ENCODE results near the gene CCL23. TPM values are rescaled to one million over a fixed set of nuclear protein-coding genes. Genes with fewer than 3 reads are reported as not detected.

The CCL23 gene
- total RNA-seq, 6 donors from 2014 or later, result 6.9 to 40.0 (median 16.6) TPM; not detected in 1

DNA sequence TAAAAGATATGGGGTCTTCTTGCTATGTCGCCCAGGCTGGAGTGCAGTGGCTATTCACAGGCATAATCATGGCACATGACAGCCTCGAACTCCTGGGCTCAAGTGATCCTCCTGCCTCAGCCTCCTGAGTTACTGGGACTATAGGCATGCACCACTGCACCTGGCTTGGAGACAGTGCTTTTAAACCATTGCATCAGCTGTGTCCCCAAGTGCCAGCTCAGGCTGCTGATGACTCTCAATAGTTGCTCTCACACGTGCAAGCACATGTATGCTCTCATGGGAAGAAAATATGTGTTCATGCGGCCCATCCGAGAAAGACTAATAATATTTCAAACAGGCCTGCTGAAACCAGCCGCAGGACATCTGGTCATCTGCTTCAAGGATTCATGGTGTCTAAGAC is 45.2 kb downstream of the CCL23 start:
- WGBS, 2 donors, result 89% methylated on average over 6 of the region's 6 CpGs
- H3K9me3 ChIP-seq, result no peaks in the 10 kb centered on the region
- peaks cover 4 to 18% (median 5%) of the 10 kb centered on the region in 4 donors for H3K4me1 ChIP-seq
- H3K27ac ChIP-seq, result peak overlapping the region in 3 of 4 donors; percentile 49 to 72 (median 49)
- H3K4me3 ChIP-seq, result no peak overlapping the region
- H3K36me3 ChIP-seq, result no peaks in the 10 kb centered on the region
- no peak for DNase-seq
- TF ChIP-seq, protein P1, sequence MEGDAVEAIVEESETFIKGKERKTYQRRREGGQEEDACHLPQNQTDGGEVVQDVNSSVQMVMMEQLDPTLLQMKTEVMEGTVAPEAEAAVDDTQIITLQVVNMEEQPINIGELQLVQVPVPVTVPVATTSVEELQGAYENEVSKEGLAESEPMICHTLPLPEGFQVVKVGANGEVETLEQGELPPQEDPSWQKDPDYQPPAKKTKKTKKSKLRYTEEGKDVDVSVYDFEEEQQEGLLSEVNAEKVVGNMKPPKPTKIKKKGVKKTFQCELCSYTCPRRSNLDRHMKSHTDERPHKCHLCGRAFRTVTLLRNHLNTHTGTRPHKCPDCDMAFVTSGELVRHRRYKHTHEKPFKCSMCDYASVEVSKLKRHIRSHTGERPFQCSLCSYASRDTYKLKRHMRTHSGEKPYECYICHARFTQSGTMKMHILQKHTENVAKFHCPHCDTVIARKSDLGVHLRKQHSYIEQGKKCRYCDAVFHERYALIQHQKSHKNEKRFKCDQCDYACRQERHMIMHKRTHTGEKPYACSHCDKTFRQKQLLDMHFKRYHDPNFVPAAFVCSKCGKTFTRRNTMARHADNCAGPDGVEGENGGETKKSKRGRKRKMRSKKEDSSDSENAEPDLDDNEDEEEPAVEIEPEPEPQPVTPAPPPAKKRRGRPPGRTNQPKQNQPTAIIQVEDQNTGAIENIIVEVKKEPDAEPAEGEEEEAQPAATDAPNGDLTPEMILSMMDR (IDR thresholded peaks at IDR 0.05), result no peak
- TF ChIP-seq EP300 (IDR thresholded peaks at IDR 0.05) (no peak), POLR2AphosphoS5 (IDR thresholded peaks at IDR 0.05) (no peak), POLR2A (IDR thresholded peaks at IDR 0.05) (no peak)
- no peaks in the 10 kb centered on the region for H3K27me3 ChIP-seq
- no peak for ATAC-seq (ENCODE audit: low FRiP score in 2 of 2)

- Histone ChIP-seq H3K9me3 (no peaks in the 10 kb centered on the region), H3K4me1 (peaks cover 4 to 18% (median 5%) of the 10 kb centered on the region in 4 donors), H3K27ac (peak overlapping the region in 2 of 4 donors; percentile 49 to 72), H3K36me3 (no peaks in the 10 kb centered on the region), H3K4me3 (no peak overlapping the region), H3K27me3 (no peaks in the 10 kb centered on the region)
- WGBS, 2 donors, result 93 to 94% methylated on average over 1 of the region's 1 CpG
- no peak for TF ChIP-seq POLR2AphosphoS5 (IDR thresholded peaks at IDR 0.05)
- TF ChIP-seq POLR2A (IDR thresholded peaks at IDR 0.05), result no peak
- TF ChIP-seq, protein P1 (IDR thresholded peaks at IDR 0.05), result no peak
- TF ChIP-seq EP300 (IDR thresholded peaks at IDR 0.05), result no peak
- ATAC-seq (ENCODE audit: low FRiP score in 2 of 2) (no peak), DNase-seq (no peak)
Measured at GRCh38 chr17:35972066-35972465, 45.7 kb downstream of the CCL23 start.

GRCh38 chr17:35969558-35970380 is 48.0 kb downstream of the CCL23 start:
- no peaks in the 10 kb centered on the region for H3K36me3 ChIP-seq
- peak; percentile 68 to 84 for ATAC-seq (ENCODE audit: low FRiP score in 2 of 2)
- H3K4me1 ChIP-seq, result peaks cover 4 to 18% (median 5%) of the 10 kb centered on the region in 4 donors
- no peak overlapping the region for H3K4me3 ChIP-seq
- H3K9me3 ChIP-seq, result no peaks in the 10 kb centered on the region
- 36 to 39% methylated on average over 8 of the region's 8 CpGs for WGBS, 2 donors
- no peak overlapping the region for H3K27ac ChIP-seq
- no peak for TF ChIP-seq POLR2AphosphoS5 (IDR thresholded peaks at IDR 0.05)
- TF ChIP-seq, protein P1 (IDR thresholded peaks at IDR 0.05), result peak; percentile 72 to 90 (median 84)
- no peak for TF ChIP-seq EP300 (IDR thresholded peaks at IDR 0.05)
- no peak for TF ChIP-seq POLR2A (IDR thresholded peaks at IDR 0.05)
- H3K27me3 ChIP-seq, result no peaks in the 10 kb centered on the region
- DNase-seq, result peak in 1 of 2 donors; percentile 75

- WGBS, 2 donors, result 76 to 84% methylated on average over 10 of the region's 10 CpGs
- H3K27ac ChIP-seq, result no peak overlapping the region
- TF ChIP-seq, protein P1 (IDR thresholded peaks at IDR 0.05), result no peak
- TF ChIP-seq POLR2AphosphoS5 (IDR thresholded peaks at IDR 0.05) (no peak), POLR2A (IDR thresholded peaks at IDR 0.05) (no peak), EP300 (IDR thresholded peaks at IDR 0.05) (no peak)
- ATAC-seq (ENCODE audit: low FRiP score in 2 of 2) (no peak), DNase-seq (no peak)
- peaks cover 4 to 16% (median 4%) of the 10 kb centered on the region in 4 donors for H3K4me1 ChIP-seq
- H3K4me3 ChIP-seq, result no peak overlapping the region
- no peaks in the 10 kb centered on the region for H3K9me3 ChIP-seq
- H3K27me3 ChIP-seq, result no peaks in the 10 kb centered on the region
- no peaks in the 10 kb centered on the region for H3K36me3 ChIP-seq
Measured at GRCh38 chr17:35968520-35969054, 49.2 kb downstream of the CCL23 start.
